ENCODE results near the gene VMP1.

VMP1 gene

GRCh38 chr17:59707149-59707970 is at the start of gene VMP1, which contains the start of gene PTRH2:
Gene VMP1, plus strand, starts transcription at chr17:59707654. Its CDS starts 23,793 bp downstream, at chr17:59731447.
Gene PTRH2, minus strand, starts transcription at chr17:59707430. Its CDS starts 9,452 bp downstream, at chr17:59697978.
- Mint-ChIP-seq H3K27me3 (peaks cover 6% of the 10 kb centered on the region), H3K9me3 (no peaks in the 10 kb centered on the region), H3K27ac (peak within 1 kb of the TSS; percentile 97), H3K36me3 (peaks cover 18% of the 10 kb centered on the region), H3K4me1 (peaks cover 47% of the 10 kb centered on the region), H3K4me3 (peak within 1 kb of the TSS; percentile 99)
- CTCF ChIA-PET = interaction anchor here (0.9 kb wide), 1 partner anchor 38 kb away, joined by 3 read pairs; no protein-coding TSS in a partner anchor
- peak; percentile 97 for DNase-seq

GRCh38 chr17:59666235-59666634 is 41.2 kb upstream of the VMP1 start:
- no peak overlapping the region for H3K27ac Mint-ChIP-seq
- peaks cover 16% of the 10 kb centered on the region for H3K4me1 Mint-ChIP-seq
- no peaks in the 10 kb centered on the region for H3K9me3 Mint-ChIP-seq
- DNase-seq = no peak
- CTCF ChIA-PET = no interaction called here
- peaks cover 55% of the 10 kb centered on the region for H3K36me3 Mint-ChIP-seq
- no peaks in the 10 kb centered on the region for H3K27me3 Mint-ChIP-seq
- no peak overlapping the region for H3K4me3 Mint-ChIP-seq

DNA sequence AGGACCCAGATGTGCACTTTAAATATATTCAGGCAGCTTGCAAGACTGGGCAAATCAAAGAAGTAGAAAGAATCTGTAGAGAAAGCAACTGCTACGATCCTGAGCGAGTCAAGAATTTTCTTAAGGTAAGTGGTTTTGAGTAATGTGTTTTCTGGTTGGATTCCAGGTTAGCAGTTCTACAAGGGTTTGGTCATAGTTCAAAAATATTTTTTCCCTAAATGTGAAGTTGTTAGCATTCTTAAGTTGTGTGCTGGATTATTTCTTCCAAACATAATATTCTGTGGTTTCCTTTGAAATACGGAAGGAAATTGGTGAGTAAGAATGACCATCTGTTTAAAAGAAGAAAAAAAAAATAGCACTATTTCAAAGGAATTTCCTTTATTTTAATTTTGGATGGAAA is 38.6 kb upstream of the VMP1 start:
- peaks cover 53% of the 10 kb centered on the region for H3K36me3 Mint-ChIP-seq
- no peaks in the 10 kb centered on the region for H3K27me3 Mint-ChIP-seq
- DNase-seq = no peak
- H3K4me3 Mint-ChIP-seq = no peak overlapping the region
- peaks cover 19% of the 10 kb centered on the region for H3K4me1 Mint-ChIP-seq
- H3K27ac Mint-ChIP-seq = no peak overlapping the region
- CTCF ChIA-PET = interaction anchor here (0.9 kb wide), 1 partner anchor 49 kb away, joined by 3 read pairs; no protein-coding TSS in a partner anchor
- no peaks in the 10 kb centered on the region for H3K9me3 Mint-ChIP-seq

GRCh38 chr17:59669411-59669810 is 38.0 kb upstream of the VMP1 start:
- Mint-ChIP-seq H3K36me3 (peaks cover 51% of the 10 kb centered on the region), H3K27ac (no peak overlapping the region), H3K4me1 (peaks cover 19% of the 10 kb centered on the region), H3K9me3 (no peaks in the 10 kb centered on the region), H3K4me3 (no peak overlapping the region), H3K27me3 (no peaks in the 10 kb centered on the region)
- DNase-seq = no peak
- CTCF ChIA-PET = interaction anchor here (0.9 kb wide), 1 partner anchor 49 kb away, joined by 3 read pairs; no protein-coding TSS in a partner anchor

- H3K4me1 Mint-ChIP-seq = peaks cover 19% of the 10 kb centered on the region
- peaks cover 50% of the 10 kb centered on the region for H3K36me3 Mint-ChIP-seq
- no peak overlapping the region for H3K4me3 Mint-ChIP-seq
- peak overlapping the region; percentile 54 for H3K27ac Mint-ChIP-seq
- DNase-seq = no peak
- H3K9me3 Mint-ChIP-seq = no peaks in the 10 kb centered on the region
- CTCF ChIA-PET = interaction anchor here (1.1 kb wide), 1 partner anchor 27 kb away, joined by 3 read pairs; no protein-coding TSS in a partner anchor
- no peaks in the 10 kb centered on the region for H3K27me3 Mint-ChIP-seq
Measured at GRCh38 chr17:59669944-59670343, 37.5 kb upstream of the VMP1 start.

- no peak overlapping the region for H3K4me3 Mint-ChIP-seq
- H3K9me3 Mint-ChIP-seq = no peaks in the 10 kb centered on the region
- DNase-seq = no peak
- no peaks in the 10 kb centered on the region for H3K27me3 Mint-ChIP-seq
- CTCF ChIA-PET = interaction anchor here (0.7 to 1.1 kb wide), 2 partner anchors 28 to 360 kb away, joined by 3 read pairs; no protein-coding TSS in a partner anchor
- peaks cover 19% of the 10 kb centered on the region for H3K4me1 Mint-ChIP-seq
- peaks cover 43% of the 10 kb centered on the region for H3K36me3 Mint-ChIP-seq
- H3K27ac Mint-ChIP-seq = peak overlapping the region; percentile 24
Measured at GRCh38 chr17:59671386-59671785, 36.1 kb upstream of the VMP1 start.

- no peak for DNase-seq
- CTCF ChIA-PET = interaction anchor here (1.5 kb wide), 1 partner anchor 364 kb away, joined by 5 read pairs; no protein-coding TSS in a partner anchor
Measured at GRCh38 chr17:59675231-59675630, 32.2 kb upstream of the VMP1 start.

DNA sequence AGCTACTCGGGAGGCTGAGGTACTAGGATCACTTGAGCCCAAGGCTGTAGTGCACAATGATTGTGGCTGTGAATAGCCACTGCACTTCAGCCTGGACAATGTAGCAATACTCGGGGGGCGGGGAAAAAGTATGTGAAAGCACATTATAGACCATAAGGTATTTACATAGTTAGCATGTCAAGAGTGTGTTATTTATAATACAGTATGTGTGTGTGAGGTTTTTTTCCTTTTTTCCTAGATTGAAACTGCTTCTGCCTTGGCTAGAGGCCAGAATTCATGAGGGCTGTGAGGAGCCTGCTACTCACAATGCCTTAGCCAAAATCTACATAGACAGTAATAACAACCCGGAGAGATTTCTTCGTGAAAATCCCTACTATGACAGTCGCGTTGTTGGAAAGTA is 30.7 kb upstream of the VMP1 start:
- no peaks in the 10 kb centered on the region for H3K9me3 Mint-ChIP-seq
- H3K27me3 Mint-ChIP-seq = no peaks in the 10 kb centered on the region
- H3K27ac Mint-ChIP-seq = peak overlapping the region; percentile 37
- CTCF ChIA-PET = interaction anchor here (1.5 kb wide), 1 partner anchor 366 kb away, joined by 5 read pairs; no protein-coding TSS in a partner anchor
- H3K4me1 Mint-ChIP-seq = peaks cover 2% of the 10 kb centered on the region
- peaks cover 51% of the 10 kb centered on the region for H3K36me3 Mint-ChIP-seq
- DNase-seq = no peak
- H3K4me3 Mint-ChIP-seq = no peak overlapping the region

More at GRCh38 chr17:59675231-59675630, 32.2 kb upstream of the VMP1 start:
- Mint-ChIP-seq H3K4me3 (no peak overlapping the region), H3K9me3 (no peaks in the 10 kb centered on the region), H3K27me3 (no peaks in the 10 kb centered on the region), H3K36me3 (peaks cover 51% of the 10 kb centered on the region), H3K4me1 (peaks cover 9% of the 10 kb centered on the region), H3K27ac (no peak overlapping the region)

DNA sequence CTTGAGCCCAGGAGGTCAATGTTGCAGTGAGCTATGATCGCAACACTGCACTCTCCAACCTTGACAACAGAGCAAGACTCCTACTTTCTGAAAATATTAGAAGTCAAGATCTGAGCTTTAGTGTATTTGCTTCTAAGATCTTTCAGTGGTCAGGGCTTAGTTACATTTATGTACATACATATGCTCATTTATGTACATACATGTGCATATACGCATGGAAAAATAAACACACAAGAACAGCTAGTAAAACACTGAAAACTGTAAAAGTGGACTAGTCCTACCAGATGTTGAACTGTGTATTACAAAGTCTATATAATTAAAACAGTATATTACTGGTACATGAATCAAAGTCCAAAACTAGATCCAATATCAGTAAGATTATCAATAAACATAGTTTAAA is 28.5 kb upstream of the VMP1 start:
- no peak for DNase-seq
- Mint-ChIP-seq H3K27me3 (no peaks in the 10 kb centered on the region), H3K4me1 (no peaks in the 10 kb centered on the region), H3K36me3 (peaks cover 61% of the 10 kb centered on the region), H3K9me3 (no peaks in the 10 kb centered on the region), H3K27ac (no peak overlapping the region), H3K4me3 (no peak overlapping the region)
- CTCF ChIA-PET = no interaction called here

GRCh38 chr17:59680314-59680713 is 27.1 kb upstream of the VMP1 start:
- Mint-ChIP-seq H3K27me3 (no peaks in the 10 kb centered on the region), H3K36me3 (peaks cover 62% of the 10 kb centered on the region), H3K9me3 (no peaks in the 10 kb centered on the region), H3K4me3 (no peak overlapping the region), H3K27ac (no peak overlapping the region), H3K4me1 (no peaks in the 10 kb centered on the region)
- CTCF ChIA-PET = no interaction called here
- DNase-seq = no peak

DNA sequence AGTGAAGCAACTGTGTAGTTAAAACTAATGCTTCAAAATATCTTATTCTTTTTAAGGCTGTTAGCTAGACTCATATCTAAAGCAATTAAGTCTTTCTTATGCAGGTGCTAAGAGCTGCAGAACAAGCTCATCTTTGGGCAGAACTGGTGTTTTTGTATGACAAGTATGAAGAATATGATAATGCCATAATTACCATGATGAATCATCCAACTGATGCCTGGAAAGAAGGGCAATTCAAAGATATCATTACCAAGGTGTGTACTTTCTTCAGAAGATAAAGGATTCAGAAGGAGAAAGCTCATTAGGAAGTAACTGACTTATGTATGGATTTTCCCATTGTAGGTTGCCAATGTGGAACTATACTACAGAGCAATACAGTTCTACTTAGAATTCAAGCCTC is 24.2 kb upstream of the VMP1 start:
- no peak for DNase-seq
- Mint-ChIP-seq H3K4me1 (no peaks in the 10 kb centered on the region), H3K27me3 (no peaks in the 10 kb centered on the region), H3K36me3 (peaks cover 64% of the 10 kb centered on the region), H3K27ac (no peak overlapping the region), H3K9me3 (no peaks in the 10 kb centered on the region), H3K4me3 (no peak overlapping the region)
- CTCF ChIA-PET = interaction anchor here (0.5 kb wide), 1 partner anchor 267 kb away, joined by 3 read pairs; no protein-coding TSS in a partner anchor

DNA sequence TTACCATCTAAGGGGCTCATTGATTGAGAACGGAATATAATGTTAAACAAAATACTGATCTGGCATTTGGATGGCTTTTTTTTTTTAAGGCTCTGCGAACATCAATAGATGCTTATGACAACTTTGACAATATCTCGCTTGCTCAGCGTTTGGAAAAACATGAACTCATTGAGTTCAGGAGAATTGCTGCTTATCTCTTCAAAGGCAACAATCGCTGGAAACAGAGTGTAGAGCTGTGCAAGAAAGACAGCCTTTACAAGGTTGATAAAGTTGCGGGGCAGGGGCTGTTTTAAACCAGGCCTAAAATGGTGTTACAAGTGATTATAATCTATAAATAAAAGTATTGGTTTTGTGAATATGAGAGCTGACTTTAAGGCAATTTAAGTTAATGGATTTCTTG is 22.5 kb upstream of the VMP1 start:
- Mint-ChIP-seq H3K9me3 (no peaks in the 10 kb centered on the region), H3K4me3 (no peak overlapping the region), H3K27ac (no peak overlapping the region), H3K4me1 (no peaks in the 10 kb centered on the region), H3K36me3 (peaks cover 68% of the 10 kb centered on the region), H3K27me3 (no peaks in the 10 kb centered on the region)
- CTCF ChIA-PET = no interaction called here
- DNase-seq = no peak

GRCh38 chr17:59688008-59688407 is 19.4 kb upstream of the VMP1 start:
- DNase-seq = no peak
- H3K36me3 Mint-ChIP-seq = peaks cover 64% of the 10 kb centered on the region
- H3K27ac Mint-ChIP-seq = no peak overlapping the region
- no peaks in the 10 kb centered on the region for H3K4me1 Mint-ChIP-seq
- no peaks in the 10 kb centered on the region for H3K9me3 Mint-ChIP-seq
- no peaks in the 10 kb centered on the region for H3K27me3 Mint-ChIP-seq
- CTCF ChIA-PET = interaction anchor here (0.6 to 1.1 kb wide), 3 partner anchors 28 to 35 kb away, joined by 3 read pairs; no protein-coding TSS in a partner anchor
- no peak overlapping the region for H3K4me3 Mint-ChIP-seq

DNA sequence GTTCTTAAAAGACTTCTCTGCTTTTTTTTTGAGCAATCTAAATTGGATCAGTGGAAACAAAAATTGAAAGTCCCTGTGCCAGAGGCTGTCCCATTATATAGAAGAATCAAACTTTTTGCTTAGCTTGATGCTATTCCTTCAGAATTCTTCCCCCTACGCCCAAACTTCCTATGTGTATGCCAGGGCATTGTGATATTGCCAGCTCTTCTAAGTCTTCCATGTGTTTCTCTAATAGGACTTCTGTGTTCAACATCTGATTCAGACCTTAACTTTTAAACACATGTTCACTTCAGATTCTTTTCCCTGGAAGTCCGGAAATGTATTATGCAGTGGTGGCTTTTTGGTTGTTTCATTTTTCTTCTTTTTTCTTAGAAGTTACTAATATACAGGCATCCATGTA is 19.0 kb upstream of the VMP1 start:
- H3K36me3 Mint-ChIP-seq = peaks cover 62% of the 10 kb centered on the region
- no peak overlapping the region for H3K4me3 Mint-ChIP-seq
- no peaks in the 10 kb centered on the region for H3K9me3 Mint-ChIP-seq
- DNase-seq = no peak
- CTCF ChIA-PET = interaction anchor here (0.6 to 1.1 kb wide), 3 partner anchors 28 to 36 kb away, joined by 3 read pairs; no protein-coding TSS in a partner anchor
- H3K27ac Mint-ChIP-seq = no peak overlapping the region
- no peaks in the 10 kb centered on the region for H3K4me1 Mint-ChIP-seq
- H3K27me3 Mint-ChIP-seq = no peaks in the 10 kb centered on the region

All from activated naive CD4-positive, alpha-beta T cell treated with anti-CD3 and anti-CD28 coated beads, Interleukin-2, amount 10 ng/mL, durations not matched to agents 7 days and 5 days (primary cell).